Epithelial cell of proximal tubule (primary cell): Measurements from ENCODE around the gene SP8. TPM values are rescaled to one million over a fixed set of nuclear protein-coding genes. Genes with fewer than 3 reads are reported as not detected.
"Not testable (repeated sequence)": the region's sequence is repeated elsewhere in the genome, so short reads cannot be mapped to it uniquely, and the experiment has no call there.

Experiments
- DNase-seq: peaks from one replicate; pipeline ENCODE4 v3.0.0-alpha.2; 2011; ENCODE audit warnings: low read depth
- H3K4me3 ChIP-seq: 2 replicates; pipeline ENCODE4 v1.5.1; 2011; ENCODE audit warnings: low read depth, mild to moderate bottlenecking, low read length
- total RNA-seq: library from RNA; depleted of rRNA; stranded (reverse); fragments of >200 nt; gene quantifications from 2 replicates; pipeline ENCODE4 v1.2.3, GENCODE V29; 2015
- TF ChIP-seq, protein P1 (sequence below): conservative IDR thresholded peaks from 2 replicates; pipeline ENCODE4 v1.5.1; 2012; ENCODE audit warnings: low read depth, mild to moderate bottlenecking, low read length

Gene SP8
- total RNA-seq, 1 donor from 2014 or later = not detected

DNA sequence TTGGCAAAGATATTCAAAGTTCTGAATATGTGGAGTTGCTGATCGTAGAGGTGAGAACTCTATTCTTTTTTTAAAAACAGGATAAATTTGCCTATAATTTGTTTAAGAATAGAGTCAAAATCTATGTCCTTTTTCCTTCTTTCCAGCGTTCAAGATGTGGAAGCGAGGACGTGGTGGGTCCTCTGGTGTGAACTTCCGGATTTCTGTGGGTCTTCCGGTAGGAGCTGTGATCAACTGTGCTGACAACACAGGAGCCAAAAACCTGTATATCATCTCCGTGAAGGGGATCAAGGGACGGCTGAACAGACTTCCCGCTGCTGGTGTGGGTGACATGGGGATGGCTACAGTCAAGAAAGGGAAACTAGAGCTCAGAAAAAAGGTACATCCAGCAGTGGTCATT lies 40.5 kb upstream of the SP8 start:
- DNase-seq = no peak
- TF ChIP-seq, protein P1, sequence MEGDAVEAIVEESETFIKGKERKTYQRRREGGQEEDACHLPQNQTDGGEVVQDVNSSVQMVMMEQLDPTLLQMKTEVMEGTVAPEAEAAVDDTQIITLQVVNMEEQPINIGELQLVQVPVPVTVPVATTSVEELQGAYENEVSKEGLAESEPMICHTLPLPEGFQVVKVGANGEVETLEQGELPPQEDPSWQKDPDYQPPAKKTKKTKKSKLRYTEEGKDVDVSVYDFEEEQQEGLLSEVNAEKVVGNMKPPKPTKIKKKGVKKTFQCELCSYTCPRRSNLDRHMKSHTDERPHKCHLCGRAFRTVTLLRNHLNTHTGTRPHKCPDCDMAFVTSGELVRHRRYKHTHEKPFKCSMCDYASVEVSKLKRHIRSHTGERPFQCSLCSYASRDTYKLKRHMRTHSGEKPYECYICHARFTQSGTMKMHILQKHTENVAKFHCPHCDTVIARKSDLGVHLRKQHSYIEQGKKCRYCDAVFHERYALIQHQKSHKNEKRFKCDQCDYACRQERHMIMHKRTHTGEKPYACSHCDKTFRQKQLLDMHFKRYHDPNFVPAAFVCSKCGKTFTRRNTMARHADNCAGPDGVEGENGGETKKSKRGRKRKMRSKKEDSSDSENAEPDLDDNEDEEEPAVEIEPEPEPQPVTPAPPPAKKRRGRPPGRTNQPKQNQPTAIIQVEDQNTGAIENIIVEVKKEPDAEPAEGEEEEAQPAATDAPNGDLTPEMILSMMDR = no peak
- no peak overlapping the region for H3K4me3 ChIP-seq

- TF ChIP-seq, protein P1 = no peak
- no peak overlapping the region for H3K4me3 ChIP-seq
- no peak for DNase-seq
These were observed 39.6 kb upstream of the SP8 start for GRCh38 chr7:20826243-20826642.

DNA sequence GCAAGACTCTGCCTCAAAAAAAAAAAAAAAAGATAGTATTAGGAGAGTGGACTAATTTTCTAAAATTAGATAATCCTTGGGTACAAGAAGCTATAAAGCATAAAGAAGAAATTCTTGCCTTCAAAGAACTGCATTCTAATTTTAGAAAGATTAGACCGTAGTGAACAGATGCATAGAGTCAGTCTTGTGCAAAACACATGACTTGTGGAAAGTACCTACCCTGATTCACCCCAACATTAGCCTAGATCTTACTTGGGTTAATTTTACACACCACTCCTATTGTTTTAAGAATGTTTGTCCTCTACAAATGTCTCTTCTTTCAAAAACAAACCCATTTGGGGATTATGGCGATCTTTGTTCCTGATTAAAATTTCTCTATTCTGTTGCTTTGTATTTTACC lies 38.9 kb upstream of the SP8 start:
- TF ChIP-seq, protein P1 = no peak
- no peak for DNase-seq
- H3K4me3 ChIP-seq = no peak overlapping the region

DNA sequence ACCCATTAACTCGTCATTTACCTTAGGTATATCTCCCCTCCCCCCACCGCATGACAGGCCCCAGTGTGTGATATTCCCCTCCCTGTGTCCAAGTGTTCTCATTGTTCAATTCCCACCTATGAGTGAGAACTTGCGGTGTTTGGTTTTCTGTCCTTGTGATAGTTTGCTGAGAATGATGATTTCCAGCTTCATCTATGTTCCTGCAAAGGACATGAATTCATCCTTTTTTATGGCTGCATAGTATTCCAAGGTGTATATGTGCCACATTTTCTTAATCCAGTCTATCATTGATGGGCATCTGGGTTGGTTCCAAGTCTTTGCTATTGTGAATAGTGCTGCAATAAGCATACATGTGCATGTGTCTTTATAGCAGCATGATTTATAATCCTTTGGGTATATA lies 34.7 kb upstream of the SP8 start:
- not testable (repeated sequence) for DNase-seq, H3K4me3 ChIP-seq

- H3K4me3 ChIP-seq = no peak overlapping the region
- TF ChIP-seq, protein P1 = no peak
- DNase-seq = no peak
These were observed 29.8 kb upstream of the SP8 start for GRCh38 chr7:20816372-20816959.

- no peak for DNase-seq
- TF ChIP-seq, protein P1 = no peak
- no peak overlapping the region for H3K4me3 ChIP-seq
These were observed 17.7 kb upstream of the SP8 start for GRCh38 chr7:20804345-20804744.

- DNase-seq = no peak
- no peak overlapping the region for H3K4me3 ChIP-seq
- TF ChIP-seq, protein P1 = no peak
These were observed 13.1 kb upstream of the SP8 start for GRCh38 chr7:20799566-20800366.
